ENCODE data around the gene DGCR8.
A peak's percentile ranks its signal among the peaks of the same experiment; 100 is the strongest.

Gene DGCR8

GRCh38 chr22:20112623-20113511 is 32.8 kb downstream of the DGCR8 start:
- DNase-seq = no peak

GRCh38 chr22:20113551-20114310 is 33.7 kb downstream of the DGCR8 start:
- DNase-seq = no peak

GRCh38 chr22:20114506-20115475 is 34.8 kb downstream of the DGCR8 start:
- DNase-seq = no peak

- no peak for DNase-seq
These were observed 35.8 kb downstream of the DGCR8 start, which contains the start of gene RANBP1 for GRCh38 chr22:20115691-20116375. Gene RANBP1 (plus strand): TSS chr22:20116104. CDS start chr22:20116185, 81 bp downstream.

GRCh38 chr22:20116376-20116950 is 36.4 kb downstream of the DGCR8 start:
- no peak for DNase-seq

- peak; percentile 98 for DNase-seq
These were observed 37.1 kb downstream of the DGCR8 start, which contains the start of gene TRMT2A for GRCh38 chr22:20116951-20117632. Gene TRMT2A (minus strand): TSS chr22:20117226. CDS start chr22:20116906, 320 bp downstream.

GRCh38 chr22:20117633-20118299 is 37.7 kb downstream of the DGCR8 start:
- no peak for DNase-seq

GRCh38 chr22:20118300-20119020 is 38.4 kb downstream of the DGCR8 start:
- DNase-seq = no peak

- no peak for DNase-seq
These were observed 41.9 kb downstream of the DGCR8 start for GRCh38 chr22:20121856-20122415.

- DNase-seq = no peak
These were observed 43.5 kb downstream of the DGCR8 start for GRCh38 chr22:20123366-20124082.

- no peak for DNase-seq
These were observed 44.2 kb downstream of the DGCR8 start for GRCh38 chr22:20124083-20124787.

- DNase-seq = no peak
These were observed 45.4 kb downstream of the DGCR8 start for GRCh38 chr22:20125201-20126174.

GRCh38 chr22:20126284-20127029 is 46.4 kb downstream of the DGCR8 start:
- no peak for DNase-seq

GRCh38 chr22:20127318-20127868 is 47.4 kb downstream of the DGCR8 start:
- DNase-seq = no peak

- no peak for DNase-seq
These were observed 48.0 kb downstream of the DGCR8 start for GRCh38 chr22:20127869-20128618.
